Suprapubic skin (tissue), 4 donors: ENCODE data around the gene GRID1. TPM values are rescaled to one million over a fixed set of nuclear protein-coding genes. Genes with fewer than 3 reads are reported as not detected.

Source experiments
- DNase-seq, 2 donors: peaks; one replicate each; pipeline ENCODE4 v3.0.0-alpha.2; 2019; ENCODE audit warnings: low spot score in 2 of 2
- H3K27ac ChIP-seq: fragments of 200-600 bp; sonication (generic); one replicate; pipeline ENCODE4 v1.5.1; 2019
- H3K27me3 ChIP-seq: fragments of 200-600 bp; sonication (generic); one replicate; pipeline ENCODE4 v1.5.1; 2019
- H3K36me3 ChIP-seq: fragments of 200-600 bp; sonication (generic); one replicate; pipeline ENCODE4 v1.5.1; 2019
- H3K4me1 ChIP-seq: fragments of 200-600 bp; sonication (generic); one replicate; pipeline ENCODE4 v1.5.1; 2019
- H3K4me3 ChIP-seq: fragments of 200-600 bp; sonication (generic); one replicate; pipeline ENCODE4 v1.5.1; 2019; ENCODE audit warnings: mild to moderate bottlenecking
- H3K9me3 ChIP-seq: fragments of 200-600 bp; sonication (generic); one replicate; pipeline ENCODE4 v1.5.1; 2019
- EP300 ChIP-seq: sonication (generic); formaldehyde crosslinking; IDR thresholded peaks from one replicate; pipeline ENCODE4 v1.6.1; 2017; ENCODE audit warnings: antibody characterized with exemption
- POLR2A ChIP-seq, 2 donors: fragments of 450-650 bp; IDR thresholded peaks; one replicate each; pipeline ENCODE4 v1.6.1; 2017; ENCODE audit warnings: antibody characterized with exemption in 2 of 2, mild to moderate bottlenecking in 2 of 2, moderate library complexity in 2 of 2
- POLR2AphosphoS5 ChIP-seq, 3 donors: sonication (generic); formaldehyde crosslinking; IDR thresholded peaks; one replicate each; pipeline ENCODE4 v1.6.1; 2017; ENCODE audit warnings: antibody characterized with exemption in 3 of 3
- whole genome bisulfite sequencing: methylation state at CpG from one replicate; pipeline ENCODE4 v1.1.5; 2018; 5-methylcytosine and 5-hydroxymethylcytosine counted together
- total RNA-seq, 4 donors: library from RNA; depleted of rRNA; stranded (reverse); fragments of >200 nt; gene quantifications; one replicate each; pipeline ENCODE4 v1.1.0, GENCODE V29; 2016
- TF ChIP-seq, protein P1 (sequence below), 2 donors: fragments of 200-600 bp in 1 of 2; fragments of 450-650 bp in 1 of 2; sonication (generic) in 1 of 2; IDR thresholded peaks; one replicate each; pipeline ENCODE4 v1.5.1; 2016 to 2019; ENCODE audit warnings: antibody characterized with exemption in 2 of 2, mild to moderate bottlenecking in 1 of 2, moderate library complexity in 1 of 2

The GRID1 gene
- total RNA-seq, 4 donors from 2014 or later: 1.8 to 3.1 (median 2.4) TPM

DNA sequence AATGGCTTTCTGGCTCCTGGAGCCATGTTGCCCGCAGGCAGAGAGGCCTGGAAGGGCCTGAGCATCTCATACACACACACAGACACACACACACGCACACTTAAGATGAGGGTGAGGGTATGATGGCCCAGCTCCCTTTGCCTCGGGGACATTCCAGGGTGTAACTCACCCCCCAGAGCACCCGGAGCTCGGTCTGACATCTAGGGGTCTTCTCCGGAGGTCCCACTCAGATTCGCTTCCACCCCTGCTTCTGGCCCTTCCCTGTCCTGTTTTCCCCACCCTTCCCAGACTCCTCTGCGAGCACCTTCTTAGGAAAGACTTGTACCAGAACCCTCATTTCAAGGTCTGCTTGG is 304.4 kb downstream of the GRID1 start:
- H3K27me3 ChIP-seq: no peaks in the 10 kb centered on the region
- H3K36me3 ChIP-seq: no peaks in the 10 kb centered on the region
- TF ChIP-seq POLR2AphosphoS5 (IDR thresholded peaks at IDR 0.05): no peak
- TF ChIP-seq, protein P1, sequence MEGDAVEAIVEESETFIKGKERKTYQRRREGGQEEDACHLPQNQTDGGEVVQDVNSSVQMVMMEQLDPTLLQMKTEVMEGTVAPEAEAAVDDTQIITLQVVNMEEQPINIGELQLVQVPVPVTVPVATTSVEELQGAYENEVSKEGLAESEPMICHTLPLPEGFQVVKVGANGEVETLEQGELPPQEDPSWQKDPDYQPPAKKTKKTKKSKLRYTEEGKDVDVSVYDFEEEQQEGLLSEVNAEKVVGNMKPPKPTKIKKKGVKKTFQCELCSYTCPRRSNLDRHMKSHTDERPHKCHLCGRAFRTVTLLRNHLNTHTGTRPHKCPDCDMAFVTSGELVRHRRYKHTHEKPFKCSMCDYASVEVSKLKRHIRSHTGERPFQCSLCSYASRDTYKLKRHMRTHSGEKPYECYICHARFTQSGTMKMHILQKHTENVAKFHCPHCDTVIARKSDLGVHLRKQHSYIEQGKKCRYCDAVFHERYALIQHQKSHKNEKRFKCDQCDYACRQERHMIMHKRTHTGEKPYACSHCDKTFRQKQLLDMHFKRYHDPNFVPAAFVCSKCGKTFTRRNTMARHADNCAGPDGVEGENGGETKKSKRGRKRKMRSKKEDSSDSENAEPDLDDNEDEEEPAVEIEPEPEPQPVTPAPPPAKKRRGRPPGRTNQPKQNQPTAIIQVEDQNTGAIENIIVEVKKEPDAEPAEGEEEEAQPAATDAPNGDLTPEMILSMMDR (IDR thresholded peaks at IDR 0.05): no peak
- TF ChIP-seq EP300: no peak
- no peak for TF ChIP-seq POLR2A (IDR thresholded peaks at IDR 0.05)
- no peak overlapping the region for H3K27ac ChIP-seq
- H3K4me1 ChIP-seq: no peaks in the 10 kb centered on the region
- no peaks in the 10 kb centered on the region for H3K9me3 ChIP-seq
- no peak overlapping the region for H3K4me3 ChIP-seq
- DNase-seq: peak; percentile 11 to 59
- 86% methylated on average over 8 of the region's 8 CpGs for WGBS

DNA sequence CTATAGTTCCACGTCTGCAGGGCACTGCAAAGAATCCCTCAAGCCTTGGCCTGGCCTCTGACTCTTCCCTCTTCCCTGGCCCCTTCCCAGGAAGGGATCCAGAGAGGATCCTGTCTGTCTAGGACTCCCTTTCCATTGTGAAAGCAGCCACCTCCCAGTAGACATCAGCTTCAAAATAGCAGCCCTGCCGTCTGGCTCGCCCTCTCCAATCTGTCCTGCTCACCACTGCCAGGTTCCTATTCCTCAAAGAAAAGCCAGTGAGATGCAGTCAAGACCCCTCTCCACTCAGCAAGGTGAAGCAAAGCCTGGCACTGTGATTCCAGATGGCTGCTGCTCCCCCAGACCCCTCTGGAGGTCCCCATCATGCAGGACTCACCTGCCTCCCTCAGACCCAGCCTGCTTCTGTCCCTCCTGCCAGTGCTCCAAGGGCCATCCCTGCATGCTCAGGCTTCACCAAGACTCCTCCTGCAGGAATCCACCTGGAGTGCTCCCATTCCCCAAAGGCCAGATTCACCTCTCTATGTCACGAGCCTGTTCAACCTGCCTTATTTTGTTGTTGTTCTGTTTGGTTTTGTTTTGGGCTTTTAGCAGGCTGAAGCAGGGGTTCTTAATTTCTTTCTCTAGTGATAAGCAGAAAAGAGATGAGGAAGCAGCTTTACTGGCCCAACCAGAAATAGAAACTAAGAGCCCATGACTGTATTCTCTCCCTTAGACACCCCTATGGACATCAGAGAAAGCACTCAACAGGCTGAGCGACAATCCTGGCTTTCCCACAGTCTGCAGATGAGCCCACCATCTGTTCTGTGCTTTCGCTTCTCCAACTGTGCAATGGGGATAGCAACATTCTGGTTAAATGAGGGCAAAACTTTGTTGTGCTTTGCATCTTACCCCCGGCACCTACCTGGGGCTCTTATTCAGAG is 305.1 kb downstream of the GRID1 start:
- H3K4me1 ChIP-seq: no peaks in the 10 kb centered on the region
- DNase-seq: peak; percentile 41 to 49
- no peaks in the 10 kb centered on the region for H3K9me3 ChIP-seq
- no peak overlapping the region for H3K27ac ChIP-seq
- 84% methylated on average over 7 of the region's 7 CpGs for WGBS
- no peaks in the 10 kb centered on the region for H3K27me3 ChIP-seq
- no peak overlapping the region for H3K4me3 ChIP-seq
- TF ChIP-seq EP300: no peak
- TF ChIP-seq, protein P1 (IDR thresholded peaks at IDR 0.05): no peak
- TF ChIP-seq POLR2A (IDR thresholded peaks at IDR 0.05): no peak
- no peak for TF ChIP-seq POLR2AphosphoS5 (IDR thresholded peaks at IDR 0.05)
- no peaks in the 10 kb centered on the region for H3K36me3 ChIP-seq

DNA sequence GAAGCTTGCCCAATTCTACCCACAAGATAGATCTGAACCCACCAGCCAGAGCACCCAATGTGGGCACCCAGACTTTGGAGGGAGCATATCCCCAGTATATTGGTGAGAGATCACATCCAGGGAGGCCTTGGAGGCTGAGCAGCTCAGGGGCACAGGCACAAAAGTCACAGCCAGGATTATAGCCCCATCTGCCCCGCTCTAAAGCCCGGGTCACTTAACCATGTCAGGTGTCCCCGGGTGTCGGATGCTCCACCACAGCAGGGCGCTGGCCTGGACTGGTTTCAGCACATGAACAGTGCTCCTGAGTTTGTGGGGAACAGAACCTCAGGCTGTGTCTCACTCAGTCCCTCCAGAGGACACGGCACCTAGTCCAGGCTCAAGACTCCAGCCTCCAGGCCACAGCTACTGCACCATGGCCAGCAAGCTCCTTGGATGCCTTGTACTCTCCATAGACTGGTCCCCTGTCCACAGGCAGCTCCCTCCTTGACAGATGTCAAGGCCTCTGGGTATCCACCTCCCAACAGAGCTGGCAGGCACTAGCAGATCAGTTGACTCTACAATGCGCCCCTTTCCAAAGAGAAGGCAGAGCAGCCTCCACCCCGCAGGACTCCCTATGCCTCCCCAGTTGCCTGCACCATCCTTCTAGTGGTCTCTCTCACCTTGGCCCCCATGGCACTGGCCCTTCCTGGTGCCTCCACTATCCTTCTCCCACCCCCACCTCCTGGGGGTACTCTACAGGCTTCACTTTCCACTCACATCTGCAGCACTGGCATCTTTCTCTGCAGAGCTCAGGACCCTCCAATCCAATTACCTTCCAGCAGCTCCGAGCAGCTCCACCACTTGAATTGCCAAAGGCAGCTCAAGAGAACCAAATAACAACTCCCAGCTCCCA is 306.0 kb downstream of the GRID1 start:
- H3K27me3 ChIP-seq: no peaks in the 10 kb centered on the region
- no peak for TF ChIP-seq POLR2A (IDR thresholded peaks at IDR 0.05)
- TF ChIP-seq, protein P1 (IDR thresholded peaks at IDR 0.05): no peak
- TF ChIP-seq EP300: no peak
- no peak for TF ChIP-seq POLR2AphosphoS5 (IDR thresholded peaks at IDR 0.05)
- H3K4me1 ChIP-seq: no peaks in the 10 kb centered on the region
- H3K4me3 ChIP-seq: no peak overlapping the region
- peak; percentile 35 to 57 for DNase-seq
- 63% methylated on average over 4 of the region's 9 CpGs for WGBS
- no peaks in the 10 kb centered on the region for H3K36me3 ChIP-seq
- no peak overlapping the region for H3K27ac ChIP-seq
- no peaks in the 10 kb centered on the region for H3K9me3 ChIP-seq

DNA sequence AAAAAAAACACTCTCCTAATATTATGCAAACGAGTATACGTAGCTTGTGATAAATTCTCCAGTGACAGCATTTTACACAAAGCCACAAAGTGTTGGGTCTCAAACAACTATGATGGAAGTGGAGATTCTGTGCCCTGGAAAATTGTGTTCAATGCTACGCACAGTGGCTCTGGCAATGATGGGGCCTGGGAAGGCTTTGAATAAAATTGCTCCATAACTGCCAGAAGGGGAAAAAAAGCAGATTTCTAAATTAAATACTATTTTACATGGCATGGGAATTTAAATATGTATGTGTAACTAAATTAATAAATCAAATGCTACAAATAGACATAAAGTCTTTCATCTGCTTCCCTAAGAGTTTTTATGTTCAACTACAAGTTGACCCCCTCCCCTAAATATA is 306.7 kb downstream of the GRID1 start:
- H3K36me3 ChIP-seq: no peaks in the 10 kb centered on the region
- TF ChIP-seq POLR2AphosphoS5 (IDR thresholded peaks at IDR 0.05) (no peak), EP300 (no peak), POLR2A (IDR thresholded peaks at IDR 0.05) (no peak)
- TF ChIP-seq, protein P1 (IDR thresholded peaks at IDR 0.05): no peak
- H3K27me3 ChIP-seq: no peaks in the 10 kb centered on the region
- 88% methylated on average over 3 of the region's 3 CpGs for WGBS
- H3K4me3 ChIP-seq: no peak overlapping the region
- no peak overlapping the region for H3K27ac ChIP-seq
- H3K4me1 ChIP-seq: no peaks in the 10 kb centered on the region
- peak in 1 of 2 donors; percentile 8 for DNase-seq
- H3K9me3 ChIP-seq: no peaks in the 10 kb centered on the region

DNA sequence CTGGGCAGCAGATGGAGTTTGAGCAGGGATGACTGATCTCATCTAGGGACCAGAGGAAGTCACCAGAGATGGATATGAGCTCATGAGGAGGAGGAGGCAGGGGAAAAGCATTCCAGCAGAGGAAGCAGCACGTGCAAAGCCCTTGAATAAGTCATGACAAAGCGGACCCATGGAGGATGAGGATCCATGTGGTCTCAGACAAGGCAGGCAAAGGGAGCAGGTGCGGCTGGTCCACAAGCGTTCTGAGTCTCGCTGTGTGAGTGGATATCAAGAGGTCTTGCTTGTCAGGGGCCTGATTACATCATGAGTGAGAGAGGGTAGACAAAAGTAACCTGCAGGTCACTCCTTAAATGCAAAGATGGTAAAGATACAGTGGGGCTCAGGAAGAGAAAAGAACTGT is 307.6 kb downstream of the GRID1 start:
- H3K4me1 ChIP-seq: no peaks in the 10 kb centered on the region
- DNase-seq: peak; percentile 15 to 38
- H3K9me3 ChIP-seq: no peaks in the 10 kb centered on the region
- TF ChIP-seq, protein P1 (IDR thresholded peaks at IDR 0.05): no peak
- TF ChIP-seq POLR2AphosphoS5 (IDR thresholded peaks at IDR 0.05) (no peak), POLR2A (IDR thresholded peaks at IDR 0.05) (no peak), EP300 (no peak)
- H3K27ac ChIP-seq: no peak overlapping the region
- no peaks in the 10 kb centered on the region for H3K36me3 ChIP-seq
- WGBS: 83% methylated on average over 5 of the region's 5 CpGs
- H3K4me3 ChIP-seq: no peak overlapping the region
- no peaks in the 10 kb centered on the region for H3K27me3 ChIP-seq
